Upper lobe of left lung (tissue), 4 donors: ENCODE results near the gene OR51F1.

Experiments
- CTCF ChIP-seq, 6 experiments: fragments of 450-650 bp in 4 of 6; fragments of 200-600 bp in 2 of 6; sonication (generic) in 2 of 6; IDR thresholded peaks; one replicate each; pipeline ENCODE4 v1.5.1; 2016 to 2019; ENCODE audit warnings: antibody characterized with exemption in 6 of 6
- EP300 ChIP-seq, 4 donors: sonication (generic); formaldehyde crosslinking; IDR thresholded peaks; one replicate each; pipeline ENCODE4 v1.5.1; 2017; ENCODE audit warnings: antibody characterized with exemption in 4 of 4, control low read depth in 2 of 4
- POLR2A ChIP-seq, 4 donors: fragments of 450-650 bp; IDR thresholded peaks; one replicate each; pipeline ENCODE4 v1.5.1; 2016 to 2017; ENCODE audit warnings: antibody characterized with exemption in 4 of 4, mild to moderate bottlenecking in 2 of 4

GRCh38 chr11:4766420-4767043 is 3.2 kb downstream of the OR51F1 start:
- no peak for TF ChIP-seq CTCF (IDR thresholded peaks at IDR 0.05)
- no peak for TF ChIP-seq EP300 (IDR thresholded peaks at IDR 0.05)
- no peak for TF ChIP-seq POLR2A (IDR thresholded peaks at IDR 0.05)
